AG08395 (cell line): Measurements from ENCODE around the gene FCHSD1.
"Not testable (repeated sequence)": the region's sequence is repeated elsewhere in the genome, so short reads cannot be mapped to it uniquely, and the experiment has no call there.

Experiments used
- DNase-seq: peaks from one replicate; pipeline ENCODE4 v3.0.0; 2012; ENCODE audit warnings: mixed read lengths, low spot score

Gene FCHSD1

DNA sequence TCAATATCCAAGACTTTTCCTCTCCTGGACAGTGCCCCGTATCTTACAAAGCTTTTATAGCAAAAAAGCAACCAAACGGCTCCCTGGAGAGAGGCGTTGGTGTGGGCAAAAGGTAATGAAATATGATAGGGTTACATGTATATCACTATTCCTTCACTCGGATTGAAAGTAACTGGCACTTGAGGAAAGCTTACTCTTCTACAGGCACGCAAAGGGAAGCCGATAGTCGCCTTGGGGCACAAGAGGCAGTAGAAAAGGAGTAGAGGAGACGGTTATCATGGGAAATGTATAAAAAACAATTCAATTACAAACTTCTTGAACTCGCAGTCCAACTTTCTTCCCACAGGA is 33.6 kb downstream of the FCHSD1 start:
- DNase-seq = no peak

DNA sequence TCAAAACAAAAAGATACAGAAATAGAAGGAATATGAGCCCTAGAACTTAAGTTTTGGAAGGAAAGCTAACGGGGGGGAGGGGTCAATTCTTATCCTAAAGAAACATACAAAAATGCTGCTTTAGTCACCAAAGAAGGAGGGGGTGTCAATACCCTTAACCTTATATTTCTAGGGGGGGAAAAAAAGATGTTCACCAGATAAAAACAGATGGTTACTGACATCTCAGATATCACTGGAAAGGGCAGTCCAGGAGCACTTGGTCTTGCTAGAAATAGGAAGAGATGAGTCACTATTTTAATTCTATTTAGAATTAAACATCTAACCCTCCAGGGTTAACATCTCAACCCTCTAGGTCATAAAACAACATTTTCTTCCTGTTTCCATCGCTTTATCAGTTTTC is 34.1 kb downstream of the FCHSD1 start:
- DNase-seq = no peak

DNA sequence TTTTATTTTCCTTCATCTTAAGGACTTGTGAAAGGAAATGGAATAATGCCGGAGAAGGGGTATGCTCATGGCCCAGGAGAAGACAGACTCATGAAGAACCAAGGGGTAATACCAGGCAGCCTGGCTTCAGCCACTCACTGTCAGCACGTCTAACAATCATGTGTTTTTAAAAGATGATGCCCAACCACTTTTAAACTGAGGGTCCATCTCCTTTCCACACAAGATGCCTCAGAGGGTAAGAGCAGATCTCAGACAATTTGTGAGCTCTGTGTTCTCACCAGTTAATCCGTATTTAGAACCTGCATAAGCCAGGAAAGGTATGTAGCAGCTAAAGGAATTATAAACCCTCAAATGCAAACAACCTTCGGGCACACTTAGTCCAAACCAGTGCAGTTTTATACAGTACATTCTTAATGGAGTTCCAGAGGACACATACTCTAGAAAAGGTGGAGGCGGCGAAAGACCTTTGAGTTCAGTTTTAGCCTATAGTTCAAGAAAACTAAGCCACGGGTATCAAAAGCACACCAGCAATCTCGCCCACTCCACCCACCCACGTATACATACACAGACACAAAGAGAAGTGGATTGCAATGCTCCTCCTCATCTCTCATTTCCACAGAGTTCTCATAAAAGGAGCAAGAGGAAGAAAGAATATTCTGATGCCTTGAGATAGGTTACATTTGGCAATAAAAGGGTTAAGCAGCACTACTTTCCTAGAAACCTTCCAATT is 35.1 kb downstream of the FCHSD1 start:
- no peak for DNase-seq

DNA sequence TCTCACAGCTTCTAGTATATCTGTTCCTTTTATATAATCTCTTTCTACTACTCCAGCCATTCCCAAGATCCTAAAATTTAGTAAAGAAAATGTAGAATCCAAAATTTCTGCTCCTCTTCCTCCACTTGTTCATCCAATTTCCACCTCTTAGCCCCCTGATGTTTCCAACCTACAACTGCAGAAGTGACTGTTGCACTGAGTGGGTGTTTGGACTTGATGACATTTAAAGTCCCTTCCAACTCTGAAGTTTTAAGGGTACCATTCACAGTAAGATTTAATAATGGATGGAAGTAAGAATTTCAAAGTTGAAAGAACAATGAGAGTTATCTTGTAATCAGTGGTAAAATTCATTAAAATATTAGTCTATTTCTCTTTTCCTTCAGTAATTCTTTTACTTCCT is 37.9 kb downstream of the FCHSD1 start:
- no peak for DNase-seq

- no peak for DNase-seq
Observed at GRCh38 chr5:141611289-141611688, 39.9 kb downstream of the FCHSD1 start.

DNA sequence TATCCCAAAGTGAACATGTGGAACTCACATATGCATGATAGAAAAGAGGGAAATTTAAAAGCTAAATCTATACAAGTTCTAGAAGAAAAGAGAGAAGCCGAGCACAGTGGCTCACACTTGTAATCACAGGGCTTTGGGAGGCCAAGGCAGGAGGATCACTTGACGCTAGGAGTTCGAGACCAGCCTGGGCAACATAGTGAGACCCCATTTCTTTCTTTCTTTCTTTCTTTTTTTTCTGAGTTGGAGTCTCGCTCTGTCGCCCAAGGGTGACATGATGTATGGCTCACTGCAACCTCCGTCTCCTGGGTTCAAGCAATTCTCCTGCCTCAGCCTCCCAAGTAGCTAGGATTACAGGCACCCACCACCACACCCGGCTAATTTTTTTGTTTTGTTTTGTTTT is 41.3 kb downstream of the FCHSD1 start:
- DNase-seq = not testable (repeated sequence)

GRCh38 chr5:141609044-141609443 is 42.2 kb downstream of the FCHSD1 start:
- no peak for DNase-seq

- no peak for DNase-seq
Observed at GRCh38 chr5:141608557-141608956, 42.7 kb downstream of the FCHSD1 start.

DNA sequence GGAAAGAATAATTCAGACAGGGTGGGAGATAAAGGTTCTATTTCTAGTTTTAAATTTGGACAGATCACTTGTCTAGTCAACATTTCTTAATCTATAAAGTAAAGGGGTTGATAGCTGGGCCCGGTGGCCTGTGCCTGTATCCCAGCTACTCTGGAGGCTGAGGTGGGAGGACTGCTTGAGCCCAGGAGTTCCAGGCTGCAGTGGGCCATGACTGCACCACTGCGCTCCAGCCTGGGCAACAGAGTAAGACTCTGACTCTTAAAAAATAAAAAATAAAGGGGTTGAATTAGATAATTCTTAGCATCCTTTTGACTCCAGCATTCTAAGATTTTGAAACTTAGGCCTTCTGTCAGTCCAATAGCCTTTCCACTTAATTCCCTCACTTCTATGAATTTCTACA is 43.2 kb downstream of the FCHSD1 start:
- no peak for DNase-seq

DNA sequence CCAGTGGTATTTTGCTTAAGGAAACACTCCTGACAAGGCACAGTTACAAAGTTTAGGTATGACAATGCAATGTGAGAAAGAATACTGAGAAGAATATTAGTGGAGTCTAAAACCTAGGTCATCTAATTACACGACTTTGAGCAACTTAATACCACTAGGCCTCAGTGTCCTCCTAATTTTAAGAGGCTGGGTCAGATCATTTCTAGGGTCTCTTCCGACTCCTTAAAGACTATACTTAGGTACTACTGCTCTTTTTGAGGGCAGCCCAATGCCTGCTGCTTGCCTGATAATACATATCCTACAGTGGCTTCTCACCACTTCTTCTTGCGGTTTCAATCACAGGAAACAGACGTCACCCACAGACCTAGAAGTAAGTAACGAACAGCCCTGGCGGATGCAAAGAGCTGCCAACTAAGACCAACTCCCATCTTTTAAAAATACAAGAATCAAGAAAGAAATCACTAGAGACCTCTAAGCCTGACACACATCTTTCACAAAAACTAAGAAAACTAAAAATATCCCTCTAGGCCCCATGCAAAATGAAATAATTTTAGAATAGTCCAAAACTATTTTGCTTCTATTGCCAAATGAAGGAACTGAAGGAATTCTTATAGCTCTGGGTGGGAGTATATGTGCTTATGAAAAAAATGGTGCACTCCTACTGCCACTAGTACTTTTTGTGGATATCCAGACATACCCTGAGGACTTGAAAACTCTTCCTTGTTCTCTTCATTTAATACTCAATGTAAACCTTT is 45.5 kb downstream of the FCHSD1 start:
- DNase-seq = peak; percentile 21

DNA sequence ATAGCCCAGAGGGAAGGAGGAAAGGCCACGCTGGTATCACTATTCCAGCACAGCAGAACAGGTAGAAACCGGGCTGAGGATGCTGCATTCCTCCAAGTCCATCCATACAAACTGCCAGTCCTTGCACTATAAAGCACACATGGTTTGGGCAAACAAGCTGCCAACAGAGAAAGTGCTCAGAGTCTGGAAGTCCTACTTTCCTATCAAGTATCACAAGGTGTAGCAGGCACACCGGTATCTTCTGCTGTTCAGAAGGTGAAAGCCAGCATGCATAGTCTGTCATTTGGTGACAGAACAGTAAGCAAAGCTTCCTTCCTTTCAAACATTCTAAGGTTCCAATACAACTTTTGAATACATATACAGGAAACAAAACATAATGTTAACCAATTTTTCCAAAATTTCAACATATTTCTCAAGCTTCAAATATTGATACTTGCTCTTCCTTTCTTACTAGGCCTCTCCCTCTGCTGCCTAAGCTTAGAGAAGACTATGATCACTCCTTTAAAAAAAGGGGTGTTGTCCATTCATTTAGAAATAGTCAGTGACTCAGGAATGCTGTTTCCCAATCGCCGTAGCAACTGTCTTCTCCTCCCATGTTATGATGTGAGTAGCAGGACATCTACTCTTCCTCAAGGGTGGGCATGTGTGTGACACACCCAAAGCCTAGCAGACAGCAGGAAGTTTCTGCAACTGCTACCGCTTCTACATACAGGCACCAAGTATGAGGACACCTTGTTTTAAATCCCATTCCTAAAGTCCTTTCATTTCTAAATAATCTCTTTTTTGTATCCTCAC is 47.1 kb downstream of the FCHSD1 start:
- DNase-seq = peak; percentile 93

- DNase-seq = no peak
Observed at GRCh38 chr5:141602606-141603005, 48.6 kb downstream of the FCHSD1 start.

DNA sequence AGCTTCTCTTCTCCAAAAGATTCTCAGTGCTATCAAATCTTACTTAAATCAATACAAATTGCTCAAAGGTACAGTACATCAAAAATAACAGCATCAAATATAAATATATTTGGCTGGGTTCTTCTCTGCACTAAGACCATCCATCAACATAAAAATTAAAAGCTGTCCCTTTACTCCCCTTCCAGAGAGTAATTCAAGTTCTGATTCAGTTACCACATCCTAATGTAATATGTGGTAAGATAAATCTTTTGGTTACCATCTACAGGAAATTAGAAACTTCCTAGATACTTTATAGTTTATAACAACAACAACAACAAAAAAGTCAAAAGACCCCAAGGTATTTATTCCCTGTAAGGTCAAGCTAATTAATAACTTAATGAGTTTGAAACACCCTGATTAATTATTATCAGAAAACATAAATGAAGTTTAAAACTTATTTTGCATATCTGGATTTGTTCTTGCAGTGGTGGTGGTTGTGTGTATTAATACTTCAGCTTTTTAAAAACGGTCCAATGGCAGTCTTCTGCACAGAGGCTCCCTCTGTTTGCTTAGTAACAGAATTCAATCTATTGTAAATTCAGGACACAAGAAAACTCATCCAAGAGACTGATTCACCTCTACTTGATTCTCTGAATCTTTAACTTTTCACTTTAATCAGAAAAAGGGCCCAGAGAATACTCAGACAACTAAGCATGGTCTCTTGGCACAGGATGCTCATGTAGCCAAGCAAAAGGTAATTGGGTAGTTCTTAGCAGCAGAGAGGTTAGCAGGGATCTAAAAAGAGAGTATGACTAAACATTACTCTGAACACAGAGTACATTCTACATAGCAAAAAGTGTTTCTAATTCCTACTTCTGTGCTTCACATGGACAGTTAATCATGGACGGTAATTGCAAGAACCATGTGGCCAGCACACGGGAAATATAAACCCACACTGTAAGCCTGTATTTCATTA is 52.5 kb downstream of the FCHSD1 start:
- peak; percentile 51 for DNase-seq

GRCh38 chr5:141597814-141598213 is 53.4 kb downstream of the FCHSD1 start:
- DNase-seq = no peak

GRCh38 chr5:141597394-141597793 is 53.8 kb downstream of the FCHSD1 start:
- DNase-seq = no peak

DNA sequence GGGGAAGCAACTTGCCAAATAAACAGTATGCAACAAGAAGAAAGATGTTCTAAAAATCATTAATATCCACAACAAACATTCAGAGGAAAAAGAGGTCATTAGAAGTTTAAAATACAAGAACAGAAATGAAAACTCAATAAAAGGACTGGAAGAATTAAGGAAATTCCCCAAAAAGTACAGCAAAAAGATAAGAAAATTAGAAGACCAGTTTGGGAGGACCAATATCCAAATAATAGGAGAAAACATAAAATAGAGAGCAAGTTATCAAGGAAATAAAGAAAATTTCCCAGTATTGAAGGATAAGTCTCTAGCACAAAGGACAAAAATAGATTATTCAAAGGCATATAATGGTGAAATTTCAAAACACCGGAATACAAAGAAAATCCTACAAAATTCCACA is 54.4 kb downstream of the FCHSD1 start:
- no peak for DNase-seq

- no peak for DNase-seq
Observed at GRCh38 chr5:141590127-141590526, 61.1 kb downstream of the FCHSD1 start.
